H9 (cell line): Measurements from ENCODE around the gene CASQ1. TPM values are rescaled to one million over a fixed set of nuclear protein-coding genes. Genes with fewer than 3 reads are reported as not detected.

Source experiments
- DNase-seq: peaks from one replicate; pipeline ENCODE4 v3.0.0-alpha.2; 2017
- H2AFZ ChIP-seq: one replicate; pipeline ENCODE4 v1.6.1; 2013; ENCODE audit warnings: mild to moderate bottlenecking, low read length, control low read depth, moderate library complexity
- H2AK5ac ChIP-seq: 2 replicates; pipeline ENCODE4 v1.6.1; 2013; ENCODE audit warnings: low read length, control low read depth, mixed read lengths; ENCODE audit not compliant: insufficient read length
- H2BK120ac ChIP-seq: one replicate; pipeline ENCODE4 v1.6.1; 2013; ENCODE audit warnings: low read depth, mild to moderate bottlenecking, low read length, control low read depth, inconsistent platforms; ENCODE audit not compliant: poor library complexity, severe bottlenecking
- H2BK12ac ChIP-seq: 2 replicates; pipeline ENCODE4 v1.6.1; 2013; ENCODE audit warnings: low read length, control low read depth, mixed read lengths, low read depth; ENCODE audit not compliant: insufficient read length
- H2BK15ac ChIP-seq: 2 replicates; pipeline ENCODE4 v1.6.1; 2013; ENCODE audit warnings: low read depth, low read length, control low read depth
- H2BK20ac ChIP-seq: one replicate; pipeline ENCODE4 v1.6.1; 2013; ENCODE audit warnings: low read depth, mild to moderate bottlenecking, low read length, control low read depth, inconsistent platforms; ENCODE audit not compliant: poor library complexity, severe bottlenecking
- H2BK5ac ChIP-seq: 2 replicates; pipeline ENCODE4 v1.6.1; 2013; ENCODE audit warnings: low read length, control low read depth, mixed read lengths; ENCODE audit not compliant: insufficient read length
- H3K14ac ChIP-seq: 2 replicates; pipeline ENCODE4 v1.6.1; 2013; ENCODE audit warnings: low read length, control low read depth; ENCODE audit not compliant: insufficient read depth
- H3K18ac ChIP-seq: 2 replicates; pipeline ENCODE4 v1.6.1; 2013; ENCODE audit warnings: low read depth, mild to moderate bottlenecking, mixed read lengths, low read length, control low read depth; ENCODE audit not compliant: insufficient read length
- H3K23ac ChIP-seq: 2 replicates; pipeline ENCODE4 v1.6.1; 2013; ENCODE audit warnings: low read length, control low read depth, mixed read lengths, low read depth; ENCODE audit not compliant: insufficient read length
- H3K23me2 ChIP-seq: 2 replicates; pipeline ENCODE4 v1.6.1; 2013; ENCODE audit warnings: low read depth, mild to moderate bottlenecking, mixed read lengths, low read length, control low read depth; ENCODE audit not compliant: insufficient read length, poor library complexity, severe bottlenecking
- H3K27ac ChIP-seq: 2 replicates; pipeline ENCODE4 v1.5.1; 2013; ENCODE audit warnings: low read length, control low read depth, mixed read lengths, low read depth; ENCODE audit not compliant: insufficient read length
- H3K27me3 ChIP-seq: 2 replicates; pipeline ENCODE4 v1.6.1; 2013; ENCODE audit warnings: low read length, control low read depth, inconsistent platforms; ENCODE audit not compliant: insufficient read depth
- H3K4ac ChIP-seq: 2 replicates; pipeline ENCODE4 v1.6.1; 2013; ENCODE audit warnings: low read depth, mild to moderate bottlenecking, control low read depth, inconsistent platforms, low read length, moderate library complexity
- H3K4me1 ChIP-seq: 2 replicates; pipeline ENCODE4 v1.6.1; 2013; ENCODE audit warnings: low read length, control low read depth, inconsistent platforms; ENCODE audit not compliant: insufficient read depth
- H3K4me2 ChIP-seq: 2 replicates; pipeline ENCODE4 v1.6.1; 2013; ENCODE audit warnings: low read length, control low read depth, mixed read lengths; ENCODE audit not compliant: insufficient read length, insufficient read depth
- H3K56ac ChIP-seq: 2 replicates; pipeline ENCODE4 v1.6.1; 2013; ENCODE audit warnings: low read depth, mild to moderate bottlenecking, mixed read lengths, low read length, control low read depth; ENCODE audit not compliant: insufficient read length
- H3K79me1 ChIP-seq: 2 replicates; pipeline ENCODE4 v1.6.1; 2013; ENCODE audit warnings: low read depth, mild to moderate bottlenecking, moderate library complexity, low read length, control low read depth, inconsistent platforms; ENCODE audit not compliant: insufficient read depth, poor library complexity, severe bottlenecking
- H3K79me2 ChIP-seq: 2 replicates; pipeline ENCODE4 v1.6.1; 2013; ENCODE audit warnings: low read length, control low read depth, inconsistent platforms; ENCODE audit not compliant: insufficient read depth
- H3K9ac ChIP-seq: 2 replicates; pipeline ENCODE4 v1.6.1; 2013; ENCODE audit warnings: low read length, control low read depth, mixed read lengths; ENCODE audit not compliant: insufficient read length; ENCODE audit errors: extremely low read depth
- H3K9me3 ChIP-seq: one replicate; pipeline ENCODE4 v1.6.1; 2013; ENCODE audit warnings: low read depth, low read length, inconsistent platforms; ENCODE audit not compliant: control insufficient read depth
- H3T11ph ChIP-seq: one replicate; pipeline ENCODE4 v1.6.1; 2013; ENCODE audit warnings: mild to moderate bottlenecking, low read length, control low read depth, inconsistent platforms
- H4K20me1 ChIP-seq: one replicate; pipeline ENCODE4 v1.6.1; 2013; ENCODE audit not compliant: control insufficient read depth, insufficient read length, insufficient read depth
- H4K5ac ChIP-seq: 2 replicates; pipeline ENCODE4 v1.6.1; 2013; ENCODE audit warnings: low read depth, mild to moderate bottlenecking, mixed read lengths, low read length, control low read depth; ENCODE audit not compliant: insufficient read length
- H4K8ac ChIP-seq: replicated peaks from 2 replicates; pipeline ENCODE4 v1.6.1; 2013; ENCODE audit warnings: low read length, control low read depth, mixed read lengths, low read depth; ENCODE audit not compliant: insufficient read length
- H4K91ac ChIP-seq: 2 replicates; pipeline ENCODE4 v1.6.1; 2013; ENCODE audit warnings: low read depth, mild to moderate bottlenecking, moderate library complexity, mixed read lengths, low read length, control low read depth; ENCODE audit not compliant: insufficient read length
- H3K27ac Mint-ChIP-seq, 3 experiments: 2 replicates in 2 of 3; 3 replicates in 1 of 3; pipeline ENCODE4 v1.8.0; 2020 to 2021; ENCODE audit warnings: mixed read lengths in 3 of 3, mild to moderate bottlenecking in 1 of 3, moderate library complexity in 1 of 3
- H3K27me3 Mint-ChIP-seq: 2 replicates; pipeline ENCODE4 v1.8.0; 2021; ENCODE audit warnings: low read depth, mild to moderate bottlenecking, moderate library complexity, mixed read lengths
- H3K36me3 Mint-ChIP-seq, 3 experiments: 2 replicates in 2 of 3; 3 replicates in 1 of 3; pipeline ENCODE4 v1.8.0; 2020 to 2021; ENCODE audit warnings: low read depth in 3 of 3, mixed read lengths in 3 of 3; ENCODE audit not compliant: insufficient read depth in 1 of 3
- H3K4me1 Mint-ChIP-seq, 2 experiments: 2 replicates each; pipeline ENCODE4 v1.8.0; 2020; ENCODE audit warnings: mixed read lengths in 2 of 2
- H3K4me3 Mint-ChIP-seq, 2 experiments: 2 replicates in 1 of 2; 3 replicates in 1 of 2; pipeline ENCODE4 v1.8.0; 2020 to 2021; ENCODE audit warnings: mild to moderate bottlenecking in 2 of 2, mixed read lengths in 2 of 2, moderate library complexity in 1 of 2
- H3K9me3 Mint-ChIP-seq, 2 experiments: 2 replicates in 1 of 2; 3 replicates in 1 of 2; pipeline ENCODE4 v1.8.0; 2020; ENCODE audit warnings: mild to moderate bottlenecking in 2 of 2, mixed read lengths in 2 of 2, moderate library complexity in 1 of 2
- WGBS: extraction: QIAGEN DNeasy Blood & Tissue Kit; methylation state at CpG from one replicate; pipeline ENCODE4 v1.1.7; 2013; ENCODE audit warnings: missing lambda C conversion rate, low lambda C conversion rate, mixed read lengths; ENCODE audit not compliant: insufficient read length; ENCODE audit errors: extremely low coverage; 5-methylcytosine and 5-hydroxymethylcytosine counted together
- total RNA-seq: library from RNA; stranded (reverse); gene quantifications from 2 replicates; pipeline ENCODE4 v1.2.1, GENCODE V29; 2021
- TF ChIP-seq, protein P1 (sequence below): fragments of 200-600 bp; sonication (generic); conservative IDR thresholded peaks from 3 replicates; pipeline ENCODE4 v1.8.0; 2021; ENCODE audit warnings: antibody characterized with exemption, mild to moderate bottlenecking

Gene CASQ1
- total RNA-seq, 1 experiment from 2014 or later = 0.55 TPM

DNA sequence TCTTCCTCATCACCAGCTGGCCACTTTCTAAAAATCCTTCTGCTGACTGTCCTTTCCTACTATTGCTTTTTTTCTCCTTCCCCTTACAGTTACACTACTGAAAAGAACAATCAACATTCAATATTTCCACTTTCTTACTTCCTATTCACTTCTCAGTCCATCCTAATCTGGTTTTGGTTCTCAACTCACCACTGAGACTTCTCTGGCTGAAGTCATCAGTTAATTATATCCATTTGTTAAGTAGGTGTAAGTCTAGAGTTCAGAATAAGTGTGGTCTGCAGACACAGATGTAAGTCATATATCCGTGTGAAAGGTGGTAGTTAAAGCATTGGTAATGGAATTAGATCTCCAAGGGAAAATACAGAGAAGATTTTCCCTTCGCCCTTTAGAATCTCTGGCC, 36.2 kb downstream of the CASQ1 start:
- TF ChIP-seq, protein P1, sequence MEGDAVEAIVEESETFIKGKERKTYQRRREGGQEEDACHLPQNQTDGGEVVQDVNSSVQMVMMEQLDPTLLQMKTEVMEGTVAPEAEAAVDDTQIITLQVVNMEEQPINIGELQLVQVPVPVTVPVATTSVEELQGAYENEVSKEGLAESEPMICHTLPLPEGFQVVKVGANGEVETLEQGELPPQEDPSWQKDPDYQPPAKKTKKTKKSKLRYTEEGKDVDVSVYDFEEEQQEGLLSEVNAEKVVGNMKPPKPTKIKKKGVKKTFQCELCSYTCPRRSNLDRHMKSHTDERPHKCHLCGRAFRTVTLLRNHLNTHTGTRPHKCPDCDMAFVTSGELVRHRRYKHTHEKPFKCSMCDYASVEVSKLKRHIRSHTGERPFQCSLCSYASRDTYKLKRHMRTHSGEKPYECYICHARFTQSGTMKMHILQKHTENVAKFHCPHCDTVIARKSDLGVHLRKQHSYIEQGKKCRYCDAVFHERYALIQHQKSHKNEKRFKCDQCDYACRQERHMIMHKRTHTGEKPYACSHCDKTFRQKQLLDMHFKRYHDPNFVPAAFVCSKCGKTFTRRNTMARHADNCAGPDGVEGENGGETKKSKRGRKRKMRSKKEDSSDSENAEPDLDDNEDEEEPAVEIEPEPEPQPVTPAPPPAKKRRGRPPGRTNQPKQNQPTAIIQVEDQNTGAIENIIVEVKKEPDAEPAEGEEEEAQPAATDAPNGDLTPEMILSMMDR = no peak
- no peaks in the 10 kb centered on the region for H3K79me2 ChIP-seq
- H3T11ph ChIP-seq = no peak overlapping the region
- no peaks in the 10 kb centered on the region for H3K4me1 ChIP-seq
- DNase-seq = no peak
- no peak overlapping the region for H2AK5ac ChIP-seq
- H3K9me3 Mint-ChIP-seq = no peaks in the 10 kb centered on the region
- H3K23me2 ChIP-seq = no peaks in the 10 kb centered on the region
- H3K4ac ChIP-seq = no peak overlapping the region
- H2BK12ac ChIP-seq = no peak overlapping the region
- no peak overlapping the region for H3K18ac ChIP-seq
- H3K27me3 Mint-ChIP-seq = no peaks in the 10 kb centered on the region
- no peaks in the 10 kb centered on the region for H3K9me3 ChIP-seq
- no peak overlapping the region for H2AFZ ChIP-seq
- no peak overlapping the region for H4K8ac ChIP-seq
- no peak overlapping the region for H3K27ac ChIP-seq
- peaks cover 26 to 73% (median 34%) of the 10 kb centered on the region in 3 experiments; a peak in 6 of 7 replicates for H3K36me3 Mint-ChIP-seq
- no peaks in the 10 kb centered on the region for H4K20me1 ChIP-seq
- no peak overlapping the region for H4K5ac ChIP-seq
- no peak overlapping the region for H3K14ac ChIP-seq
- H3K4me3 Mint-ChIP-seq = no peak overlapping the region
- no peaks in the 10 kb centered on the region for H3K27me3 ChIP-seq
- H3K9ac ChIP-seq = no peak overlapping the region
- H3K27ac Mint-ChIP-seq = no peak overlapping the region
- no peak overlapping the region for H3K4me2 ChIP-seq
- H2BK5ac ChIP-seq = no peak overlapping the region
- H3K23ac ChIP-seq = no peak overlapping the region
- no peak overlapping the region for H2BK20ac ChIP-seq
- H3K56ac ChIP-seq = no peak overlapping the region
- H2BK15ac ChIP-seq = no peak overlapping the region
- H2BK120ac ChIP-seq = no peak overlapping the region
- H4K91ac ChIP-seq = no peak overlapping the region
- H3K79me1 ChIP-seq = no peaks in the 10 kb centered on the region
- no CpG with 5 or more reads among the region's 2 CpGs for WGBS
- no peaks in the 10 kb centered on the region for H3K4me1 Mint-ChIP-seq
